ENCODE results near the gene PRKCB. TPM values are rescaled to one million over a fixed set of nuclear protein-coding genes. Genes with fewer than 3 reads are reported as not detected.

PRKCB gene
- polyA plus RNA-seq, 3 donors = 57.4 to 87.4 (median 75.5) TPM

DNA sequence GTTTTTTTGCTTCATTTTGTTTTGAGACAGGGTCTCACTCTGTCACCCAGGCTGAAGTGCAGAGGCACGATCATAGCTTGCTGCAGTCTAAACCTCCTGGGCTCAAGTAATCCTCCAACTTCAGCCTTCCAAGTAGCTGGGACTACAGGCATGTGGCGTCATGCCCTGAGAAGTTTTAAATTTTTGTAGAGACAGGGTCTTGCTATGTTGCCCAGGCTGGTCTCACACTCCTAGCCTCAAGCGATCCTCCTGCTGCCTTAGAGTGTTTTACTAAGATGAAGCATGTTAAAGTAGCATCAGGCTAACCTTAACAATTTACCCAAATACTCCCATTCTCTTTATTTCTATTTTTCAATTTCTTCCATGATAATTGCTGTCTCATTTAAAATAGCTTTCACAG lies 371.1 kb downstream of the PRKCB start:
- Histone ChIP-seq H3K4me2 (replicated peaks; ENCODE audit: extremely low read depth, low read length, poor library complexity, severe bottlenecking) (no peak overlapping the region), H3K79me2 (ENCODE audit: insufficient read depth, low read length) (no peaks in the 10 kb centered on the region), H3K9ac (ENCODE audit: insufficient read depth, low read length, poor library complexity, severe bottlenecking) (no peak overlapping the region), H3K9me3 (replicated peaks in 1 of 2; ENCODE audit: control insufficient read depth in 1 of 2, insufficient read depth in 1 of 2, low read length in 2 of 2) (no peaks in the 10 kb centered on the region), H2AFZ (ENCODE audit: insufficient read depth, low read depth, low read length, poor library complexity, severe bottlenecking) (no peak overlapping the region), H3K27ac (ENCODE audit: low read depth in 1 of 2, low read length in 2 of 2) (no peak overlapping the region), H3K4me1 (ENCODE audit: control insufficient read depth in 1 of 2, insufficient read depth in 2 of 2, low read length in 2 of 2) (no peaks in the 10 kb centered on the region), H3K27me3 (ENCODE audit: control insufficient read depth in 2 of 2, insufficient read depth in 2 of 2, low read length in 2 of 2) (no peaks in the 10 kb centered on the region), H3K36me3 (replicated peaks in 1 of 2; ENCODE audit: control insufficient read depth in 1 of 2, insufficient read depth in 2 of 2, low read length in 2 of 2) (peaks cover 72 to 96% of the 10 kb centered on the region in 2 donors), H3K4me3 (replicated peaks in 1 of 3; ENCODE audit: low read depth in 2 of 3, low read length in 3 of 3) (no peak overlapping the region), H4K20me1 (ENCODE audit: insufficient read depth, low read length) (peaks cover 45% of the 10 kb centered on the region)
- H3K4me3 Mint-ChIP-seq = no peak overlapping the region
- no peak overlapping the region for H3K27ac Mint-ChIP-seq
- H3K36me3 Mint-ChIP-seq = peaks cover 73 to 92% of the 10 kb centered on the region in 2 donors
- H3K27me3 Mint-ChIP-seq (ENCODE audit: low read depth in 3 of 3) = peaks cover 0 to 1% (median 0%) of the 10 kb centered on the region in 3 donors
- H3K4me1 Mint-ChIP-seq = peaks cover 2% of the 10 kb centered on the region
- 100% methylated on average over 1 of the region's 3 CpGs for WGBS (ENCODE audit: insufficient coverage)
- H3K9me3 Mint-ChIP-seq = no peaks in the 10 kb centered on the region
- intact Hi-C loops (cut with micrococcal nuclease) = no loop called here
- no peak for DNase-seq
- TF ChIP-seq, protein P1, sequence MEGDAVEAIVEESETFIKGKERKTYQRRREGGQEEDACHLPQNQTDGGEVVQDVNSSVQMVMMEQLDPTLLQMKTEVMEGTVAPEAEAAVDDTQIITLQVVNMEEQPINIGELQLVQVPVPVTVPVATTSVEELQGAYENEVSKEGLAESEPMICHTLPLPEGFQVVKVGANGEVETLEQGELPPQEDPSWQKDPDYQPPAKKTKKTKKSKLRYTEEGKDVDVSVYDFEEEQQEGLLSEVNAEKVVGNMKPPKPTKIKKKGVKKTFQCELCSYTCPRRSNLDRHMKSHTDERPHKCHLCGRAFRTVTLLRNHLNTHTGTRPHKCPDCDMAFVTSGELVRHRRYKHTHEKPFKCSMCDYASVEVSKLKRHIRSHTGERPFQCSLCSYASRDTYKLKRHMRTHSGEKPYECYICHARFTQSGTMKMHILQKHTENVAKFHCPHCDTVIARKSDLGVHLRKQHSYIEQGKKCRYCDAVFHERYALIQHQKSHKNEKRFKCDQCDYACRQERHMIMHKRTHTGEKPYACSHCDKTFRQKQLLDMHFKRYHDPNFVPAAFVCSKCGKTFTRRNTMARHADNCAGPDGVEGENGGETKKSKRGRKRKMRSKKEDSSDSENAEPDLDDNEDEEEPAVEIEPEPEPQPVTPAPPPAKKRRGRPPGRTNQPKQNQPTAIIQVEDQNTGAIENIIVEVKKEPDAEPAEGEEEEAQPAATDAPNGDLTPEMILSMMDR (IDR thresholded peaks at IDR 0.05) = no peak

DNA sequence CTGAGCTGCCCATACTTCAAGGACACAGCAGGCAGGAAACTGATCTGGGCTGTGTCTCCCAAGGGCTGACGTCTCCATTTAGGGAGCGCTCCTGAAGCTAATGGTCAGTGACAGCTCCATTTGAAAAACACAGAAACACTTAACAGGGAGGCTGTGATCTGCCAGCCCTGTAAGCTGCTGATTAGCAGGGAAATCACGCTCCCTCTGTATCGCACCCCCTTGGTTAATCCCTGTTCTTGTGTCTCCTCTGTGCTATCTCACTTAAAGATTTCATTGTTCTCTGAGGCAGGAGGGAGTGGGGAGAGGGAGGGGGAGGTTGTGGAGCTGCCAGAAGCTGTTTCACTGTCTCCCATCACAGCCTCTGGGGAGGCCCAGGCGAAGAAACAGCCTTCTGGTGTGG lies 372.9 kb downstream of the PRKCB start:
- Mint-ChIP-seq H3K27me3 (ENCODE audit: low read depth in 3 of 3) (peaks cover 0 to 1% (median 0%) of the 10 kb centered on the region in 3 donors), H3K27ac (no peak overlapping the region), H3K4me3 (no peak overlapping the region), H3K36me3 (peaks cover 70 to 90% of the 10 kb centered on the region in 2 donors), H3K9me3 (no peaks in the 10 kb centered on the region), H3K4me1 (no peaks in the 10 kb centered on the region)
- no peak overlapping the region for H3K27ac ChIP-seq (ENCODE audit: low read depth in 1 of 2, low read length in 2 of 2)
- DNase-seq = no peak
- H3K27me3 ChIP-seq (ENCODE audit: control insufficient read depth in 2 of 2, insufficient read depth in 2 of 2, low read length in 2 of 2) = no peaks in the 10 kb centered on the region
- intact Hi-C loops (cut with micrococcal nuclease) = no loop called here
- peaks cover 31% of the 10 kb centered on the region for H4K20me1 ChIP-seq (ENCODE audit: insufficient read depth, low read length)
- no peak overlapping the region for H3K4me3 ChIP-seq (replicated peaks in 1 of 3; ENCODE audit: low read depth in 2 of 3, low read length in 3 of 3)
- H3K36me3 ChIP-seq (replicated peaks in 1 of 2; ENCODE audit: control insufficient read depth in 1 of 2, insufficient read depth in 2 of 2, low read length in 2 of 2) = peaks cover 70 to 94% of the 10 kb centered on the region in 2 donors
- no peaks in the 10 kb centered on the region for H3K9me3 ChIP-seq (replicated peaks in 1 of 2; ENCODE audit: control insufficient read depth in 1 of 2, insufficient read depth in 1 of 2, low read length in 2 of 2)
- 100% methylated on average over 2 of the region's 5 CpGs for WGBS (ENCODE audit: insufficient coverage)
- no peak overlapping the region for H3K4me2 ChIP-seq (replicated peaks; ENCODE audit: extremely low read depth, low read length, poor library complexity, severe bottlenecking)
- TF ChIP-seq, protein P1 (IDR thresholded peaks at IDR 0.05) = no peak
- no peaks in the 10 kb centered on the region for H3K4me1 ChIP-seq (ENCODE audit: control insufficient read depth in 1 of 2, insufficient read depth in 2 of 2, low read length in 2 of 2)
- H3K9ac ChIP-seq (ENCODE audit: insufficient read depth, low read length, poor library complexity, severe bottlenecking) = no peak overlapping the region
- no peak overlapping the region for H2AFZ ChIP-seq (ENCODE audit: insufficient read depth, low read depth, low read length, poor library complexity, severe bottlenecking)
- no peaks in the 10 kb centered on the region for H3K79me2 ChIP-seq (ENCODE audit: insufficient read depth, low read length)

Measured in CD14-positive monocyte (primary cell).